GM12878 (cell line): ENCODE data around the gene EPHA8. TPM values are rescaled to one million over a fixed set of nuclear protein-coding genes. Genes with fewer than 3 reads are reported as not detected.

Experiments
- ATAC-seq: fragments of 200-7000 bp; cut with Tn5 transposase; 3 replicates; pipeline ENCODE4 v1.9.1; 2020; ENCODE audit warnings: mild to moderate bottlenecking, moderate library complexity
- BruUV-seq: library from RNA; stranded (reverse); fragments of 400-500 nt; replicated peaks from 2 replicates; lab custom pipeline; 2021; lab: Mats Ljungman, UMichigan
- CTCF ChIA-PET: fragments of 300-600 bp; sonication (Branson Sonifier 250); formaldehyde crosslinking; extraction: SDS; loops from one replicate; lab custom pipeline; 2021; ENCODE audit warnings: inconsistent platforms; lab: Yijun Ruan, JAX
- POLR2A ChIA-PET: fragments of 350-600 bp; formaldehyde crosslinking; extraction: SDS; loops from one replicate; lab custom pipeline; 2021; ENCODE audit warnings: inconsistent platforms; lab: Charles Lee
- RAD21 ChIA-PET: fragments of 300-600 bp; sonication (Branson Sonifier 250); formaldehyde crosslinking; loops from one replicate; lab custom pipeline; 2023; ENCODE audit warnings: antibody characterized with exemption; ENCODE audit not compliant: unreplicated experiment; lab: Charles Lee
- SMC1A ChIA-PET: fragments of 300-600 bp; sonication (Branson Sonifier 250); formaldehyde crosslinking; loops from one replicate; lab custom pipeline; 2023; ENCODE audit not compliant: unreplicated experiment, uncharacterized antibody; lab: Charles Lee
- DNase-seq: peaks from one replicate; pipeline ENCODE4 v3.0.0-alpha.2; 2011; ENCODE audit warnings: low read depth, low spot score
- FAIRE-seq: peaks from 3 replicates; lab custom pipeline; 2011; peaks lifted over from hg19 to GRCh38; lab: Jason Lieb, UNC
- H2AFZ ChIP-seq: 2 replicates; pipeline ENCODE4 v1.6.0; 2011; ENCODE audit warnings: low read depth, low read length, control low read depth; ENCODE audit not compliant: control insufficient read depth
- H3K27ac ChIP-seq: 2 replicates; pipeline ENCODE4 v1.5.1; 2011; ENCODE audit warnings: control low read depth; ENCODE audit not compliant: control insufficient read depth, insufficient read depth
- H3K27me3 ChIP-seq, 2 experiments: replicated peaks in 1 of 2; 2 replicates each; pipeline versions ENCODE4 v1.6.0 to v1.6.1; 2011; ENCODE audit warnings: low read length in 1 of 2; ENCODE audit not compliant: control insufficient read depth in 2 of 2, insufficient read depth in 2 of 2
- H3K36me3 ChIP-seq, 2 experiments: 2 replicates each; pipeline ENCODE4 v1.5.1; 2011; ENCODE audit warnings: low read length in 1 of 2; ENCODE audit not compliant: control insufficient read depth in 2 of 2, insufficient read depth in 2 of 2
- H3K4me1 ChIP-seq: 2 replicates; pipeline ENCODE4 v1.6.1; 2011; ENCODE audit warnings: mild to moderate bottlenecking, low read length, moderate library complexity, mixed read lengths; ENCODE audit not compliant: control insufficient read depth, insufficient read depth
- H3K4me2 ChIP-seq: 2 replicates; pipeline ENCODE4 v1.6.0; 2011; ENCODE audit warnings: control low read depth; ENCODE audit not compliant: control insufficient read depth, insufficient read depth
- H3K4me3 ChIP-seq: fragments of 200-600 bp; sonication (generic); 2 replicates; pipeline ENCODE4 v1.5.1; 2016
- H3K79me2 ChIP-seq: 2 replicates; pipeline ENCODE4 v1.6.0; 2011; ENCODE audit warnings: low read length; ENCODE audit not compliant: control insufficient read depth, insufficient read depth
- H3K9ac ChIP-seq: 2 replicates; pipeline ENCODE4 v1.8.0; 2011; ENCODE audit warnings: low read length, control low read depth, mixed read lengths; ENCODE audit not compliant: control insufficient read depth, insufficient read depth
- H3K9me3 ChIP-seq: replicated peaks from 3 replicates; pipeline ENCODE4 v1.5.1; 2011; ENCODE audit warnings: mild to moderate bottlenecking, low read length; ENCODE audit not compliant: control insufficient read depth, insufficient read depth
- H4K20me1 ChIP-seq: 2 replicates; pipeline ENCODE4 v1.6.0; 2011; ENCODE audit not compliant: control insufficient read depth, insufficient read depth
- ATF7 ChIP-seq: fragments of 450-650 bp; IDR thresholded peaks from 2 replicates; pipeline ENCODE4 v1.6.1; 2016; ENCODE audit warnings: low read depth, mild to moderate bottlenecking
- CBFB ChIP-seq: IDR thresholded peaks from 2 replicates; pipeline ENCODE4 v1.6.1; 2016; ENCODE audit warnings: antibody characterized with exemption, low read depth
- CBX5 ChIP-seq: sonication (generic); IDR thresholded peaks from 2 replicates; pipeline ENCODE4 v1.6.1; 2016; ENCODE audit warnings: low read depth, moderate library complexity, mild to moderate bottlenecking, inconsistent platforms
- CHD2 ChIP-seq: IDR thresholded peaks from 2 replicates; pipeline ENCODE4 v1.6.1; 2011; ENCODE audit warnings: low read depth, low read length, improper control_type of control experiment, borderline replicate concordance
- E2F4 ChIP-seq: IDR thresholded peaks from 2 replicates; pipeline ENCODE4 v1.6.1; 2012; ENCODE audit warnings: low read depth, low read length, improper control_type of control experiment
- EED ChIP-seq: sonication (generic); IDR thresholded peaks from 2 replicates; pipeline ENCODE4 v1.6.1; 2016; ENCODE audit warnings: antibody characterized with exemption, low read depth
- IRF5 ChIP-seq: fragments of 450-650 bp; IDR thresholded peaks from 2 replicates; pipeline ENCODE4 v1.6.1; 2017; ENCODE audit warnings: borderline replicate concordance
- MLLT1 ChIP-seq: fragments of 450-650 bp; IDR thresholded peaks from 2 replicates; pipeline ENCODE4 v1.6.1; 2016; ENCODE audit warnings: mild to moderate bottlenecking
- MTA3 ChIP-seq: IDR thresholded peaks from 2 replicates; pipeline ENCODE4 v1.6.1; 2012; ENCODE audit warnings: low read length, inconsistent platforms, borderline replicate concordance
- MYC ChIP-seq: IDR thresholded peaks from 2 replicates; pipeline ENCODE4 v1.6.1; 2011; ENCODE audit warnings: mild to moderate bottlenecking, low read length, moderate library complexity, inconsistent platforms; ENCODE audit not compliant: insufficient read depth, insufficient replicate concordance, insufficient read length, severe bottlenecking
- NFYB ChIP-seq: IDR thresholded peaks from 2 replicates; pipeline ENCODE4 v1.6.1; 2011; ENCODE audit warnings: low read depth, mild to moderate bottlenecking, low read length, improper control_type of control experiment, moderate library complexity; ENCODE audit not compliant: insufficient read depth
- NKRF ChIP-seq: fragments of 450-650 bp; conservative IDR thresholded peaks from 2 replicates; pipeline ENCODE4 v1.6.1; 2017; ENCODE audit warnings: mild to moderate bottlenecking, moderate library complexity
- PAX5 ChIP-seq: IDR thresholded peaks from 2 replicates; pipeline ENCODE4 v1.6.1; 2011; ENCODE audit warnings: low read depth, low read length, borderline replicate concordance
- RAD21 ChIP-seq: IDR thresholded peaks from 2 replicates; pipeline ENCODE4 v1.6.1; 2011; ENCODE audit warnings: mild to moderate bottlenecking, low read depth, low read length, moderate library complexity; ENCODE audit not compliant: insufficient read depth
- SIN3A ChIP-seq: IDR thresholded peaks from 2 replicates; pipeline ENCODE4 v1.6.1; 2012; ENCODE audit warnings: low read depth, low read length, improper control_type of control experiment
- STAT1 ChIP-seq: fragments of 450-650 bp; conservative IDR thresholded peaks from 2 replicates; pipeline ENCODE4 v1.6.1; 2014; ENCODE audit warnings: antibody characterized with exemption, mild to moderate bottlenecking
- TCF12 ChIP-seq: IDR thresholded peaks from 2 replicates; pipeline ENCODE4 v1.6.1; 2011; ENCODE audit warnings: low read depth, mild to moderate bottlenecking, low read length
- WGBS: methylation state at CpG from one replicate; pipeline ENCODE4 v1.1.6; 2016; ENCODE audit warnings: low lambda C conversion rate; ENCODE audit not compliant: insufficient replicate concordance, insufficient coverage; ENCODE audit errors: missing lambda C conversion rate; 5-methylcytosine and 5-hydroxymethylcytosine counted together
- in situ Hi-C: fragments of 300-500 bp; cut with MboI; formaldehyde crosslinking; loops from 9 replicates; pipeline ENCODE4 v1.14.3; 2018; ENCODE audit warnings: mixed read lengths
- intact Hi-C: fragments of 100-400 bp; cut with micrococcal nuclease; formaldehyde crosslinking; loops from one replicate; pipeline ENCODE4 v1.14.2; 2022; ENCODE audit not compliant: unreplicated experiment
- polyA plus RNA-seq, 11 experiments: library from polyadenylated mRNA; depleted of rRNA in 4 of 11; unstranded in 6 of 11; stranded (reverse) in 5 of 11; fragments of >200 nt; fragmentation: Nextera tagmentation in 4 of 11; fragmentation: Illumina TruSeq in 1 of 11; extraction: Ambion mirVana in 4 of 11; extraction: Trizol in 1 of 11; gene quantifications; 1 replicate in 1 of 11; 2 replicates in 10 of 11; pipeline versions ENCODE4 v1.2.1 to v1.2.3, GENCODE V29; 2011 to 2016; ENCODE audit warnings: inconsistent platforms in 2 of 11, missing spikeins in 2 of 11, low read depth in 1 of 11
- total RNA-seq, 4 experiments: library from RNA; depleted of rRNA in 3 of 4; stranded (reverse); fragments of >200 nt in 3 of 4; fragmentation: Illumina TruSeq in 1 of 4; extraction: Trizol in 1 of 4; gene quantifications; 2 replicates each; pipeline versions ENCODE4 v1.2.1 to v1.2.3, GENCODE V29; 2013 to 2021
- TF ChIP-seq, protein P1 (sequence below), 3 experiments: IDR thresholded peaks in 2 of 3; conservative IDR thresholded peaks in 1 of 3; 2 replicates each; pipeline ENCODE4 v1.5.1; 2011; ENCODE audit warnings: low read depth in 3 of 3, low read length in 3 of 3, mild to moderate bottlenecking in 3 of 3, control low read depth in 2 of 3, moderate library complexity in 2 of 3, inconsistent platforms in 1 of 3, mixed read lengths in 1 of 3; ENCODE audit not compliant: control insufficient read depth in 2 of 3, insufficient read depth in 1 of 3; ENCODE audit errors: extremely low read depth in 1 of 3

The EPHA8 gene
- total and polyA plus RNA-seq, 10 of the 15 experiments (the other 5 are each of a cell fraction or from before 2014, with no cell fraction given), result not detected

DNA sequence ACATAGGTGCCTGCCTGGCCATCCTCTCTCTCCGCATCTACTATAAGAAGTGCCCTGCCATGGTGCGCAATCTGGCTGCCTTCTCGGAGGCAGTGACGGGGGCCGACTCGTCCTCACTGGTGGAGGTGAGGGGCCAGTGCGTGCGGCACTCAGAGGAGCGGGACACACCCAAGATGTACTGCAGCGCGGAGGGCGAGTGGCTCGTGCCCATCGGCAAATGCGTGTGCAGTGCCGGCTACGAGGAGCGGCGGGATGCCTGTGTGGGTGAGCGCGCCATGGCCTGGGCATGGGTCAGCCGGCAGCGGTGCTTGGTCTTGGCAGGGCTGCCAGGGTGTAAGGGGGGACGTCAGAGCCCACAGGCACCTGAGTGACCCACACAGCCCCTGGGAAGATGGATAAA lies 13.3 kb downstream of the EPHA8 start:
- Histone ChIP-seq H3K27ac (no peak overlapping the region), H2AFZ (no peak overlapping the region), H3K27me3 (no peaks in the 10 kb centered on the region; a peak in 1 of 4 replicates), H3K4me1 (no peaks in the 10 kb centered on the region), H4K20me1 (no peaks in the 10 kb centered on the region), H3K9ac (no peak overlapping the region), H3K79me2 (no peaks in the 10 kb centered on the region), H3K36me3 (no peaks in the 10 kb centered on the region), H3K4me2 (no peak overlapping the region), H3K4me3 (no peak overlapping the region), H3K9me3 (peaks cover 2% of the 10 kb centered on the region; the same call in 1 of the 3 replicates)
- in situ Hi-C loops, result no loop called here
- no TSS peak for BruUV-seq
- ChIA-PET POLR2A (no interaction called here), RAD21 (no interaction called here), CTCF (no interaction called here), SMC1A (no interaction called here)
- FAIRE-seq, result no peak
- no peak for ATAC-seq
- 62% methylated on average over 13 of the region's 24 CpGs for WGBS
- intact Hi-C loops, result no loop called here
- no peak for DNase-seq
- TF ChIP-seq TCF12 (no peak), E2F4 (no peak), NKRF (no peak), CBFB (no peak), NFYB (no peak), RAD21 (no peak), EED (no peak), STAT1 (no peak), ATF7 (no peak), MTA3 (no peak), CHD2 (no peak), IRF5 (no peak), SIN3A (no peak), MLLT1 (no peak), PAX5 (no peak), MYC (no peak), CBX5 (no peak)
- TF ChIP-seq, protein P1, sequence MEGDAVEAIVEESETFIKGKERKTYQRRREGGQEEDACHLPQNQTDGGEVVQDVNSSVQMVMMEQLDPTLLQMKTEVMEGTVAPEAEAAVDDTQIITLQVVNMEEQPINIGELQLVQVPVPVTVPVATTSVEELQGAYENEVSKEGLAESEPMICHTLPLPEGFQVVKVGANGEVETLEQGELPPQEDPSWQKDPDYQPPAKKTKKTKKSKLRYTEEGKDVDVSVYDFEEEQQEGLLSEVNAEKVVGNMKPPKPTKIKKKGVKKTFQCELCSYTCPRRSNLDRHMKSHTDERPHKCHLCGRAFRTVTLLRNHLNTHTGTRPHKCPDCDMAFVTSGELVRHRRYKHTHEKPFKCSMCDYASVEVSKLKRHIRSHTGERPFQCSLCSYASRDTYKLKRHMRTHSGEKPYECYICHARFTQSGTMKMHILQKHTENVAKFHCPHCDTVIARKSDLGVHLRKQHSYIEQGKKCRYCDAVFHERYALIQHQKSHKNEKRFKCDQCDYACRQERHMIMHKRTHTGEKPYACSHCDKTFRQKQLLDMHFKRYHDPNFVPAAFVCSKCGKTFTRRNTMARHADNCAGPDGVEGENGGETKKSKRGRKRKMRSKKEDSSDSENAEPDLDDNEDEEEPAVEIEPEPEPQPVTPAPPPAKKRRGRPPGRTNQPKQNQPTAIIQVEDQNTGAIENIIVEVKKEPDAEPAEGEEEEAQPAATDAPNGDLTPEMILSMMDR (IDR thresholded peaks at IDR 0.05 in 2 of 3, conservative IDR thresholded peaks at IDR 0.05 in 1 of 3; ENCODE audit: control insufficient read depth in 2 of 3, extremely low read depth in 1 of 3, insufficient read depth in 1 of 3, low read depth in 3 of 3, low read length in 3 of 3), result no peak
